ENCODE results near the gene TRMT2A. TPM values are rescaled to one million over a fixed set of nuclear protein-coding genes. Genes with fewer than 3 reads are reported as not detected.

Gene TRMT2A
- total RNA-seq, 1 donor from 2014 or later, result 44.8 TPM

- TF ChIP-seq, protein P1, sequence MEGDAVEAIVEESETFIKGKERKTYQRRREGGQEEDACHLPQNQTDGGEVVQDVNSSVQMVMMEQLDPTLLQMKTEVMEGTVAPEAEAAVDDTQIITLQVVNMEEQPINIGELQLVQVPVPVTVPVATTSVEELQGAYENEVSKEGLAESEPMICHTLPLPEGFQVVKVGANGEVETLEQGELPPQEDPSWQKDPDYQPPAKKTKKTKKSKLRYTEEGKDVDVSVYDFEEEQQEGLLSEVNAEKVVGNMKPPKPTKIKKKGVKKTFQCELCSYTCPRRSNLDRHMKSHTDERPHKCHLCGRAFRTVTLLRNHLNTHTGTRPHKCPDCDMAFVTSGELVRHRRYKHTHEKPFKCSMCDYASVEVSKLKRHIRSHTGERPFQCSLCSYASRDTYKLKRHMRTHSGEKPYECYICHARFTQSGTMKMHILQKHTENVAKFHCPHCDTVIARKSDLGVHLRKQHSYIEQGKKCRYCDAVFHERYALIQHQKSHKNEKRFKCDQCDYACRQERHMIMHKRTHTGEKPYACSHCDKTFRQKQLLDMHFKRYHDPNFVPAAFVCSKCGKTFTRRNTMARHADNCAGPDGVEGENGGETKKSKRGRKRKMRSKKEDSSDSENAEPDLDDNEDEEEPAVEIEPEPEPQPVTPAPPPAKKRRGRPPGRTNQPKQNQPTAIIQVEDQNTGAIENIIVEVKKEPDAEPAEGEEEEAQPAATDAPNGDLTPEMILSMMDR (IDR thresholded peaks at IDR 0.05; ENCODE audit: unreplicated experiment), result peak; percentile 62
- Mint-ChIP-seq H3K27ac (ENCODE audit: unreplicated experiment) (no peak overlapping the region), H3K4me1 (ENCODE audit: unreplicated experiment) (peaks cover 11% of the 10 kb centered on the region), H3K36me3 (ENCODE audit: low read depth, unreplicated experiment) (peaks cover 16% of the 10 kb centered on the region), H3K4me3 (ENCODE audit: unreplicated experiment) (peak overlapping the region; percentile 25), H3K27me3 (ENCODE audit: unreplicated experiment) (peaks cover 22% of the 10 kb centered on the region), H3K9me3 (ENCODE audit: unreplicated experiment) (no peaks in the 10 kb centered on the region)
- DNase-seq (ENCODE audit: low spot score), result no peak
Observed at GRCh38 chr22:20111045-20111688, 5.9 kb downstream of the TRMT2A start.

- H3K36me3 Mint-ChIP-seq (ENCODE audit: low read depth, unreplicated experiment), result peaks cover 16% of the 10 kb centered on the region
- H3K4me1 Mint-ChIP-seq (ENCODE audit: unreplicated experiment), result peaks cover 9% of the 10 kb centered on the region
- no peak overlapping the region for H3K4me3 Mint-ChIP-seq (ENCODE audit: unreplicated experiment)
- no peaks in the 10 kb centered on the region for H3K9me3 Mint-ChIP-seq (ENCODE audit: unreplicated experiment)
- H3K27me3 Mint-ChIP-seq (ENCODE audit: unreplicated experiment), result peaks cover 22% of the 10 kb centered on the region
- H3K27ac Mint-ChIP-seq (ENCODE audit: unreplicated experiment), result no peak overlapping the region
- TF ChIP-seq, protein P1 (IDR thresholded peaks at IDR 0.05; ENCODE audit: unreplicated experiment), result no peak
- DNase-seq (ENCODE audit: low spot score), result no peak
Observed at GRCh38 chr22:20110359-20110985, 6.6 kb downstream of the TRMT2A start.

DNA sequence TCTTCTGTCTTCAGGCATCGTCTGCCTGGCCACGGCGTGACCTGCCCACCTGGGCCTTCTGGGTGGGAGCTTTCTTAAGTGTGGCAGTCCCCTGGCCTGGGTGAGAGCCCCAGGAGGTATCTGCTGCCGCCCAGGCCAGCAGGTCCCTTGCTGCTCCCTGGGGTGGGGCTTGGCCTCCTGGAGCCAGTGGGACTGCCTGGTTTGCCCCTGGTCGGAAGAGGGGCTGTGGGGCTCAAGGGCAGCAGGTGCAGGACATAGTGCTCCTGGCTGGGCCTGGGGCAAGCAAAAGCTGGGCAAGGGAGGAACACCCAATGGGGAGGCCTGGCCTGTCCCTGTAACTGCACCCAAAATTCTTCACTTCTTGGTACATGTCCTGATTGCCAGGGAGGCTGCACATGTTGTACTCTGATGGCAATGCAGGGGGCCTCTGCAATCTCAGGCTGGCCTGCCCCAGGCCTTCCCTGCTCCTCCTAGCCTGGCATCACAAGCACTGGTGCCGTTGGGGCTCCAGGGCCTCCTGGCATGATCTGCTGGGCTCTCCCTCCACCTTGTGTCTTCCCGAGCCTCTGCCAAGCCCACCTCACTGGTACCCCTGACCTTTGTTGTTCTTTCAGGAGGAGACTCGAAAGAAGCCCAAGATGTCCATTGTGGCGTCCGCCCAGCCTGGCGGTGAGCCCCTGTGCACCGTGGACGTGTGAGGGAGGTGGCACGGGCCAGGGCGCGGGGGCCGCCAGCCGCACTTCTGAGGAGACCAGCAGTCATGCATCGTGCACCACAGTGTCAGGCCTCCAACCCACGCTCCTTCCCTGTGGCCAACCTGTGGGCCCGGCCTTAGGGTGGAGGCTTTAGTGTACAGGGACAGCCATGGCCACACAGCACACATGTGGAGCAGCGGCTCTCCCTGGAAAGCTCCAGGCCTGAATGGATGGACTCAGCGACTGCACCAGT is 7.3 kb downstream of the TRMT2A start:
- TF ChIP-seq, protein P1 (IDR thresholded peaks at IDR 0.05; ENCODE audit: unreplicated experiment), result no peak
- Mint-ChIP-seq H3K4me3 (ENCODE audit: unreplicated experiment) (peak overlapping the region; percentile 56), H3K36me3 (ENCODE audit: low read depth, unreplicated experiment) (peaks cover 15% of the 10 kb centered on the region), H3K9me3 (ENCODE audit: unreplicated experiment) (no peaks in the 10 kb centered on the region), H3K4me1 (ENCODE audit: unreplicated experiment) (peaks cover 3% of the 10 kb centered on the region), H3K27me3 (ENCODE audit: unreplicated experiment) (peaks cover 17% of the 10 kb centered on the region), H3K27ac (ENCODE audit: unreplicated experiment) (no peak overlapping the region)
- no peak for DNase-seq (ENCODE audit: low spot score)

DNA sequence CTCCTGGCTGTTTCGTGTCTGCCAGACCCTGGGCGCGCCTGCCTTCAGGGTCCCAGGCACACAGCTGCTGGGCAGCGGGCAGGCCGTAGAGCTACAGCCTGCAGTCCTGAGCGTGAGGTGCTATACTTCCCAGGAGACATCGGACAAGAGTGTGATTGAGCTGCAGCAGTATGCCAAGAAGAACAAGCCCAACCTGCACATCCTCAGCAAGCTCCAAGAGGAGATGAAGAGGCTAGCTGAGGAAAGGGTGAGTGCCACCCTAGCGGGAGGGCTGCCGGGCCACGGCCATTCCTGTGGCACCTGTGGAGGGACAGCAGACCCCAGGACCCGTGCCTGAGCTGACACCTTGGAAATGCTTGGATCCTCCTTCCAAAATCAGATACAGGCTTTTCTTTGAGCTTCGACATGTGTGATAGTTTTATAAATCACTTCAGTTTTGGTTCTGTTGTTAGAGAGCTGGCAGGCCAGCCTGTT is 8.2 kb downstream of the TRMT2A start:
- H3K27ac Mint-ChIP-seq (ENCODE audit: unreplicated experiment), result no peak overlapping the region
- DNase-seq (ENCODE audit: low spot score), result no peak
- peaks cover 17% of the 10 kb centered on the region for H3K27me3 Mint-ChIP-seq (ENCODE audit: unreplicated experiment)
- H3K4me3 Mint-ChIP-seq (ENCODE audit: unreplicated experiment), result no peak overlapping the region
- peaks cover 15% of the 10 kb centered on the region for H3K36me3 Mint-ChIP-seq (ENCODE audit: low read depth, unreplicated experiment)
- TF ChIP-seq, protein P1 (IDR thresholded peaks at IDR 0.05; ENCODE audit: unreplicated experiment), result no peak
- no peaks in the 10 kb centered on the region for H3K4me1 Mint-ChIP-seq (ENCODE audit: unreplicated experiment)
- no peaks in the 10 kb centered on the region for H3K9me3 Mint-ChIP-seq (ENCODE audit: unreplicated experiment)

All from endothelial cell (in vitro differentiated cells).